Measurements from ENCODE around the gene LPO.

Gene LPO

GRCh38 chr17:58314706-58315015, 76.3 kb downstream of the LPO start:
- Histone ChIP-seq H3K27me3 (ENCODE audit: control insufficient read depth, insufficient read depth, low read length) (no peaks in the 10 kb centered on the region), H3K27ac (ENCODE audit: low read depth, low read length) (no peak overlapping the region), H3K4me3 (ENCODE audit: low read depth, low read length) (no peak overlapping the region), H3K9ac (ENCODE audit: low read length) (no peak overlapping the region), H3K9me3 (ENCODE audit: control insufficient read depth, insufficient read depth, low read depth, low read length) (no peaks in the 10 kb centered on the region), H3K4me1 (ENCODE audit: control insufficient read depth, insufficient read depth, low read length) (peaks cover 4% of the 10 kb centered on the region; the same call in 1 of the 2 replicates), H3K36me3 (ENCODE audit: control insufficient read depth, insufficient read depth, low read length) (no peaks in the 10 kb centered on the region)

- Histone ChIP-seq H3K4me3 (ENCODE audit: low read depth, low read length) (no peak overlapping the region), H3K36me3 (ENCODE audit: control insufficient read depth, insufficient read depth, low read length) (no peaks in the 10 kb centered on the region), H3K27me3 (ENCODE audit: control insufficient read depth, insufficient read depth, low read length) (no peaks in the 10 kb centered on the region), H3K4me1 (ENCODE audit: control insufficient read depth, insufficient read depth, low read length) (peaks cover 4% of the 10 kb centered on the region; the same call in 1 of the 2 replicates), H3K9me3 (ENCODE audit: control insufficient read depth, insufficient read depth, low read depth, low read length) (no peaks in the 10 kb centered on the region), H3K27ac (ENCODE audit: low read depth, low read length) (no peak overlapping the region), H3K9ac (ENCODE audit: low read length) (no peak overlapping the region)
These were observed 76.9 kb downstream of the LPO start for GRCh38 chr17:58315281-58315711.

- Histone ChIP-seq H3K4me3 (ENCODE audit: low read depth, low read length) (no peak overlapping the region), H3K9ac (ENCODE audit: low read length) (no peak overlapping the region), H3K27ac (ENCODE audit: low read depth, low read length) (no peak overlapping the region), H3K4me1 (ENCODE audit: control insufficient read depth, insufficient read depth, low read length) (peaks cover 4% of the 10 kb centered on the region; the same call in 1 of the 2 replicates), H3K27me3 (ENCODE audit: control insufficient read depth, insufficient read depth, low read length) (no peaks in the 10 kb centered on the region), H3K36me3 (ENCODE audit: control insufficient read depth, insufficient read depth, low read length) (no peaks in the 10 kb centered on the region), H3K9me3 (ENCODE audit: control insufficient read depth, insufficient read depth, low read depth, low read length) (no peaks in the 10 kb centered on the region)
These were observed 77.4 kb downstream of the LPO start for GRCh38 chr17:58315750-58316149.

GRCh38 chr17:58316260-58316960, 78.0 kb downstream of the LPO start:
- Histone ChIP-seq H3K4me1 (ENCODE audit: control insufficient read depth, insufficient read depth, low read length) (peaks cover 4% of the 10 kb centered on the region; the same call in 1 of the 2 replicates), H3K9me3 (ENCODE audit: control insufficient read depth, insufficient read depth, low read depth, low read length) (no peaks in the 10 kb centered on the region), H3K27ac (ENCODE audit: low read depth, low read length) (no peak overlapping the region), H3K9ac (ENCODE audit: low read length) (no peak overlapping the region), H3K4me3 (ENCODE audit: low read depth, low read length) (no peak overlapping the region), H3K36me3 (ENCODE audit: control insufficient read depth, insufficient read depth, low read length) (no peaks in the 10 kb centered on the region), H3K27me3 (ENCODE audit: control insufficient read depth, insufficient read depth, low read length) (0 out of 2 replicates have a peak, but pooled peaks cover 3% of the 10 kb centered on the region)

- Histone ChIP-seq H3K9me3 (ENCODE audit: control insufficient read depth, insufficient read depth, low read depth, low read length) (no peaks in the 10 kb centered on the region), H3K27ac (ENCODE audit: low read depth, low read length) (no peak overlapping the region), H3K4me3 (ENCODE audit: low read depth, low read length) (no peak overlapping the region), H3K4me1 (ENCODE audit: control insufficient read depth, insufficient read depth, low read length) (peaks cover 4% of the 10 kb centered on the region; the same call in 1 of the 2 replicates), H3K9ac (ENCODE audit: low read length) (no peak overlapping the region), H3K36me3 (ENCODE audit: control insufficient read depth, insufficient read depth, low read length) (no peaks in the 10 kb centered on the region), H3K27me3 (ENCODE audit: control insufficient read depth, insufficient read depth, low read length) (peaks cover 3% of the 10 kb centered on the region; the same call in 1 of the 2 replicates)
These were observed 79.2 kb downstream of the LPO start for GRCh38 chr17:58317421-58318064.

GRCh38 chr17:58318065-58318481, 79.7 kb downstream of the LPO start:
- no peak overlapping the region for H3K9ac ChIP-seq (ENCODE audit: low read length)
- no peak overlapping the region for H3K27ac ChIP-seq (ENCODE audit: low read depth, low read length)
- no peak overlapping the region for H3K4me3 ChIP-seq (ENCODE audit: low read depth, low read length)
- no peaks in the 10 kb centered on the region for H3K36me3 ChIP-seq (ENCODE audit: control insufficient read depth, insufficient read depth, low read length)
- peaks cover 6% of the 10 kb centered on the region for H3K27me3 ChIP-seq (ENCODE audit: control insufficient read depth, insufficient read depth, low read length)
- peaks cover 5% of the 10 kb centered on the region; the same call in 1 of the 2 replicates for H3K4me1 ChIP-seq (ENCODE audit: control insufficient read depth, insufficient read depth, low read length)
- H3K9me3 ChIP-seq (ENCODE audit: control insufficient read depth, insufficient read depth, low read depth, low read length): no peaks in the 10 kb centered on the region
